CD14-positive monocyte (primary cell): Measurements from ENCODE around the gene DLEU7. TPM values are rescaled to one million over a fixed set of nuclear protein-coding genes. Genes with fewer than 3 reads are reported as not detected.
A peak's percentile ranks its signal among the peaks of the same experiment; 100 is the strongest.

ENCODE experiments used
- DNase-seq, 3 donors: peaks; one replicate each; pipeline ENCODE4 v3.0.0-alpha.2; 2011 to 2022
- H2AFZ ChIP-seq: 2 replicates; pipeline ENCODE4 v1.6.0; 2012; ENCODE audit warnings: mild to moderate bottlenecking, low read depth, low read length, inconsistent platforms; ENCODE audit not compliant: insufficient read depth, poor library complexity, severe bottlenecking
- H3K27ac ChIP-seq, 2 donors: 1 replicate in 1 of 2; 2 replicates in 1 of 2; pipeline ENCODE4 v1.5.1; 2012 to 2013; ENCODE audit warnings: low read length in 2 of 2, control low read depth in 1 of 2, inconsistent platforms in 1 of 2, low read depth in 1 of 2, mild to moderate bottlenecking in 1 of 2
- H3K27me3 ChIP-seq, 2 donors: one replicate each; pipeline versions ENCODE4 v1.6.0 to v1.6.1; 2011 to 2013; ENCODE audit warnings: low read length in 2 of 2; ENCODE audit not compliant: control insufficient read depth in 2 of 2, insufficient read depth in 2 of 2
- H3K36me3 ChIP-seq, 2 donors: replicated peaks in 1 of 2; 1 replicate in 1 of 2; 2 replicates in 1 of 2; pipeline versions ENCODE4 v1.5.1 to v1.6.1; 2012 to 2013; ENCODE audit warnings: low read length in 2 of 2, control low read depth in 1 of 2, inconsistent platforms in 1 of 2, mild to moderate bottlenecking in 1 of 2; ENCODE audit not compliant: insufficient read depth in 2 of 2, control insufficient read depth in 1 of 2
- H3K4me1 ChIP-seq, 2 donors: 1 replicate in 1 of 2; 2 replicates in 1 of 2; pipeline versions ENCODE4 v1.5.1 to v1.6.1; 2012 to 2013; ENCODE audit warnings: low read length in 2 of 2, control low read depth in 1 of 2, inconsistent platforms in 1 of 2, mild to moderate bottlenecking in 1 of 2, moderate library complexity in 1 of 2; ENCODE audit not compliant: insufficient read depth in 2 of 2, control insufficient read depth in 1 of 2
- H3K4me2 ChIP-seq: replicated peaks from 2 replicates; pipeline ENCODE3; 2012; ENCODE audit warnings: low read length, moderate library complexity, mild to moderate bottlenecking; ENCODE audit not compliant: poor library complexity, severe bottlenecking; ENCODE audit errors: extremely low read depth
- H3K4me3 ChIP-seq, 3 experiments: fragments of 200-600 bp in 1 of 3; sonication (generic) in 1 of 3; replicated peaks in 1 of 3; 1 replicate in 2 of 3; 2 replicates in 1 of 3; pipeline ENCODE4 v1.5.1; 2011 to 2013; ENCODE audit warnings: low read length in 3 of 3, mild to moderate bottlenecking in 3 of 3, control low read depth in 2 of 3, low read depth in 2 of 3, inconsistent platforms in 1 of 3, moderate library complexity in 1 of 3
- H3K79me2 ChIP-seq: 2 replicates; pipeline ENCODE4 v1.6.0; 2012; ENCODE audit warnings: mild to moderate bottlenecking, control low read depth, inconsistent platforms, low read length, moderate library complexity; ENCODE audit not compliant: insufficient read depth
- H3K9ac ChIP-seq: 2 replicates; pipeline ENCODE4 v1.6.0; 2017; ENCODE audit warnings: low read length, mild to moderate bottlenecking; ENCODE audit not compliant: insufficient read depth, poor library complexity, severe bottlenecking
- H3K9me3 ChIP-seq, 2 donors: replicated peaks in 1 of 2; 1 replicate in 1 of 2; 2 replicates in 1 of 2; pipeline versions ENCODE4 v1.5.1 to v1.6.1; 2012 to 2013; ENCODE audit warnings: low read length in 2 of 2, control low read depth in 1 of 2; ENCODE audit not compliant: control insufficient read depth in 1 of 2, insufficient read depth in 1 of 2
- H4K20me1 ChIP-seq: 2 replicates; pipeline ENCODE4 v1.6.0; 2012; ENCODE audit warnings: mild to moderate bottlenecking, low read length, control low read depth, moderate library complexity; ENCODE audit not compliant: insufficient read depth
- H3K27ac Mint-ChIP-seq, 7 donors: one replicate each; pipeline ENCODE4 v1.8.0; 2020; ENCODE audit warnings: mild to moderate bottlenecking in 7 of 7, mixed read lengths in 7 of 7, moderate library complexity in 6 of 7, inconsistent platforms in 2 of 7
- H3K27me3 Mint-ChIP-seq, 3 donors: one replicate each; pipeline ENCODE4 v1.8.0; 2021 to 2022; ENCODE audit warnings: low read depth in 3 of 3, mild to moderate bottlenecking in 3 of 3, mixed read lengths in 3 of 3, moderate library complexity in 3 of 3, inconsistent platforms in 1 of 3
- H3K36me3 Mint-ChIP-seq, 2 donors: one replicate each; pipeline ENCODE4 v1.8.0; 2020; ENCODE audit warnings: mixed read lengths in 2 of 2, inconsistent platforms in 1 of 2, mild to moderate bottlenecking in 1 of 2
- H3K4me1 Mint-ChIP-seq: one replicate; pipeline ENCODE4 v1.8.0; 2020; ENCODE audit warnings: mild to moderate bottlenecking, mixed read lengths
- H3K4me3 Mint-ChIP-seq, 2 donors: one replicate each; pipeline ENCODE4 v1.8.0; 2020; ENCODE audit warnings: mild to moderate bottlenecking in 2 of 2, mixed read lengths in 2 of 2, moderate library complexity in 1 of 2
- H3K9me3 Mint-ChIP-seq, 7 donors: one replicate each; pipeline ENCODE4 v1.8.0; 2020 to 2022; ENCODE audit warnings: mixed read lengths in 7 of 7, mild to moderate bottlenecking in 6 of 7, moderate library complexity in 6 of 7, inconsistent platforms in 2 of 7
- WGBS: methylation state at CpG from one replicate; pipeline ENCODE4 v1.1.5; 2013; ENCODE audit warnings: missing lambda C conversion rate; ENCODE audit not compliant: insufficient coverage; 5-methylcytosine and 5-hydroxymethylcytosine counted together
- intact Hi-C, 2 donors: fragments of 100-400 bp; cut with micrococcal nuclease; formaldehyde crosslinking; loops; one replicate each; pipeline versions ENCODE4 v1.15.0 to v1.15.1; 2023
- polyA plus RNA-seq, 3 donors: library from polyadenylated mRNA; depleted of rRNA in 1 of 3; unstranded in 2 of 3; stranded (reverse) in 1 of 3; fragments of 300-500 nt in 2 of 3; fragments of >200 nt in 1 of 3; fragmentation: Illumina TruSeq in 2 of 3; gene quantifications; 1 replicate in 2 of 3; 2 replicates in 1 of 3; pipeline ENCODE4 v1.2.3, GENCODE V29; 2012 to 2021
- TF ChIP-seq, protein P1 (sequence below): fragments of 200-600 bp; IDR thresholded peaks from one replicate; pipeline ENCODE4 v1.8.0; 2022; ENCODE audit warnings: antibody characterized with exemption, mild to moderate bottlenecking

DLEU7 gene
- polyA plus RNA-seq, 3 donors: 1.4 to 16.1 (median 13.0) TPM

DNA sequence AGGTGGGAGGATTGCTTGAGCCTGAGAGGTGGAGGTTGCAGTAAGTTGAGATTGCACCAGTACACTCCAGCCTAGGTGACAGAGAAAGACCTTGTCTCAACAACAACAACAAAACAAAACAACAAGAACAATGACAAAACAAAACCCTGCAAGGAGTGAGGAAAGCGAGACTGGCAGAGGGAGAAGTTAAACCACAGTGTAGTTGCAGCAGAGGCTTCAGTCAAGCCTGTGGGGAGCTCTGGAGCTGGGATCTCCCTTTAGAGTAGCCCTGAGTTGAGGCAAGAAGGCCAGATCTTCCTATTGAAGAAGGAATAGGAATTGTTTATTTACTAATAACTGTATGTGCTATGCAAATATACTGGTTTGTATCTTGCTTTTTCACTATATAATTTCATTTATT is 40.8 kb upstream of the DLEU7 start:
- Mint-ChIP-seq H3K9me3 (peaks cover 0 to 2% (median 0%) of the 10 kb centered on the region in 7 donors), H3K4me1 (peaks cover 46% of the 10 kb centered on the region), H3K36me3 (no peaks in the 10 kb centered on the region), H3K27ac (peak overlapping the region in 3 of 7 donors; percentile 62 to 81 (median 79)), H3K4me3 (peak overlapping the region in 1 of 2 donors; percentile 78), H3K27me3 (peaks cover 0 to 1% (median 0%) of the 10 kb centered on the region in 3 donors)
- Histone ChIP-seq H3K9ac (no peak overlapping the region), H3K36me3 (no peaks in the 10 kb centered on the region), H3K27ac (peak overlapping the region in 1 of 2 donors; percentile 50), H2AFZ (peak overlapping the region; percentile 54), H3K4me1 (peaks cover 32 to 42% of the 10 kb centered on the region in 2 donors), H3K4me2 (peak overlapping the region; percentile 24), H4K20me1 (no peaks in the 10 kb centered on the region), H3K9me3 (no peaks in the 10 kb centered on the region), H3K27me3 (no peaks in the 10 kb centered on the region), H3K79me2 (no peaks in the 10 kb centered on the region), H3K4me3 (no peak overlapping the region)
- intact Hi-C loops: no loop called here
- no CpG with 5 or more reads among the region's 1 CpG for WGBS
- DNase-seq: peak in 1 of 3 donors; percentile 11
- TF ChIP-seq, protein P1, sequence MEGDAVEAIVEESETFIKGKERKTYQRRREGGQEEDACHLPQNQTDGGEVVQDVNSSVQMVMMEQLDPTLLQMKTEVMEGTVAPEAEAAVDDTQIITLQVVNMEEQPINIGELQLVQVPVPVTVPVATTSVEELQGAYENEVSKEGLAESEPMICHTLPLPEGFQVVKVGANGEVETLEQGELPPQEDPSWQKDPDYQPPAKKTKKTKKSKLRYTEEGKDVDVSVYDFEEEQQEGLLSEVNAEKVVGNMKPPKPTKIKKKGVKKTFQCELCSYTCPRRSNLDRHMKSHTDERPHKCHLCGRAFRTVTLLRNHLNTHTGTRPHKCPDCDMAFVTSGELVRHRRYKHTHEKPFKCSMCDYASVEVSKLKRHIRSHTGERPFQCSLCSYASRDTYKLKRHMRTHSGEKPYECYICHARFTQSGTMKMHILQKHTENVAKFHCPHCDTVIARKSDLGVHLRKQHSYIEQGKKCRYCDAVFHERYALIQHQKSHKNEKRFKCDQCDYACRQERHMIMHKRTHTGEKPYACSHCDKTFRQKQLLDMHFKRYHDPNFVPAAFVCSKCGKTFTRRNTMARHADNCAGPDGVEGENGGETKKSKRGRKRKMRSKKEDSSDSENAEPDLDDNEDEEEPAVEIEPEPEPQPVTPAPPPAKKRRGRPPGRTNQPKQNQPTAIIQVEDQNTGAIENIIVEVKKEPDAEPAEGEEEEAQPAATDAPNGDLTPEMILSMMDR: no peak

DNA sequence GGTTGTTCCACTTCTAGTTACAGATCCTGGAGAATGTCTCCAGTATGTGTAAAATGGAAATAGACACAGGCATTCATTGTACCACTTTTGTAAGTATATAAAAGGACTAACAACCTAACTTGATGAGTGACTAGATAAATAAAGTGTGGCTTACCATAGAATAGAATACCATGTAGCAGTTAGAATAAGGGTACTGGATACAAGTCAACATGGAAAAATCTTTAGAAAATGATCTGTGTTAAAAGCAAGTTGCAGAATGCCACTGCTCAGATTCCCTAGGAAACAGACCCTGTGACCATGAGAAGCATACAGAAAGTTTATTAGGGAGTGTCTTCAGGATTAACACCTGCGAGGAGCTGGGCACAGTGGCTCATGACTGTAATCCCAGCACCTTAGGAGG is 40.2 kb upstream of the DLEU7 start:
- H3K9me3 ChIP-seq: no peaks in the 10 kb centered on the region
- peaks cover 0 to 2% (median 0%) of the 10 kb centered on the region in 7 donors for H3K9me3 Mint-ChIP-seq
- no peak for DNase-seq
- H3K27me3 ChIP-seq: no peaks in the 10 kb centered on the region
- peak overlapping the region in 1 of 2 donors; percentile 50 for H3K27ac ChIP-seq
- peak overlapping the region; percentile 24 for H3K4me2 ChIP-seq
- H3K36me3 Mint-ChIP-seq: no peaks in the 10 kb centered on the region
- no peak overlapping the region for H3K4me3 Mint-ChIP-seq
- peaks cover 46% of the 10 kb centered on the region for H3K4me1 Mint-ChIP-seq
- no peak overlapping the region for H3K9ac ChIP-seq
- H3K4me1 ChIP-seq: peaks cover 32 to 42% of the 10 kb centered on the region in 2 donors
- no peaks in the 10 kb centered on the region for H3K36me3 ChIP-seq
- peak overlapping the region in 3 of 7 donors; percentile 11 to 81 (median 62) for H3K27ac Mint-ChIP-seq
- H3K79me2 ChIP-seq: no peaks in the 10 kb centered on the region
- intact Hi-C loops: no loop called here
- no peaks in the 10 kb centered on the region for H3K27me3 Mint-ChIP-seq
- H3K4me3 ChIP-seq: no peak overlapping the region
- H2AFZ ChIP-seq: peak overlapping the region; percentile 54
- no peaks in the 10 kb centered on the region for H4K20me1 ChIP-seq
- TF ChIP-seq, protein P1: no peak
- WGBS: 33% methylated on average over 1 of the region's 1 CpG
